GM21447 (cell line): ENCODE data around the gene TNIK.
A peak's percentile ranks its signal among the peaks of the same experiment; 100 is the strongest.

Experiments
- ATAC-seq: cut with Tn5 transposase; IDR thresholded peaks from one replicate; pipeline ENCODE4 v1.9.1; 2021; ENCODE audit not compliant: unreplicated experiment

TNIK gene

GRCh38 chr3:171470714-171471227, 10.6 kb upstream of the TNIK start:
- no peak for ATAC-seq

GRCh38 chr3:171469376-171469775, 9.2 kb upstream of the TNIK start:
- no peak for ATAC-seq

- ATAC-seq, result no peak
Measured at GRCh38 chr3:171468296-171468906, 8.2 kb upstream of the TNIK start.

- no peak for ATAC-seq
Measured at GRCh38 chr3:171465763-171466162, 5.6 kb upstream of the TNIK start.

GRCh38 chr3:171464462-171464861, 4.3 kb upstream of the TNIK start:
- no peak for ATAC-seq

GRCh38 chr3:171462224-171462623, 2.0 kb upstream of the TNIK start:
- no peak for ATAC-seq

- ATAC-seq, result no peak
Measured at GRCh38 chr3:171461525-171461917, 1.3 kb upstream of the TNIK start.

GRCh38 chr3:171460725-171461524, 720 bp upstream of the TNIK start:
- ATAC-seq, result peak; percentile 38

- ATAC-seq, result no peak
Measured at GRCh38 chr3:171459137-171459941, 866 bp downstream of the TNIK start.

- ATAC-seq, result no peak
Measured at GRCh38 chr3:171458864-171459136, 1.4 kb downstream of the TNIK start.

GRCh38 chr3:171458071-171458863, 1.9 kb downstream of the TNIK start:
- ATAC-seq, result no peak

- ATAC-seq, result no peak
Measured at GRCh38 chr3:171457607-171458061, 2.6 kb downstream of the TNIK start.

GRCh38 chr3:171456765-171457606, 3.2 kb downstream of the TNIK start:
- no peak for ATAC-seq

- ATAC-seq, result no peak
Measured at GRCh38 chr3:171455603-171456550, 4.3 kb downstream of the TNIK start.

GRCh38 chr3:171454041-171454440, 6.2 kb downstream of the TNIK start:
- no peak for ATAC-seq

- ATAC-seq, result no peak
Measured at GRCh38 chr3:171453180-171453886, 6.9 kb downstream of the TNIK start.

- ATAC-seq, result no peak
Measured at GRCh38 chr3:171452328-171452727, 7.9 kb downstream of the TNIK start.

GRCh38 chr3:171451915-171452314, 8.3 kb downstream of the TNIK start:
- ATAC-seq, result no peak
